Fibroblast of gingiva (primary cell): ENCODE results near the gene SPEM3.

ENCODE experiments used
- DNase-seq: peaks from one replicate; pipeline ENCODE4 v3.0.0-alpha.2; 2011; ENCODE audit warnings: low read depth

SPEM3 gene

DNA sequence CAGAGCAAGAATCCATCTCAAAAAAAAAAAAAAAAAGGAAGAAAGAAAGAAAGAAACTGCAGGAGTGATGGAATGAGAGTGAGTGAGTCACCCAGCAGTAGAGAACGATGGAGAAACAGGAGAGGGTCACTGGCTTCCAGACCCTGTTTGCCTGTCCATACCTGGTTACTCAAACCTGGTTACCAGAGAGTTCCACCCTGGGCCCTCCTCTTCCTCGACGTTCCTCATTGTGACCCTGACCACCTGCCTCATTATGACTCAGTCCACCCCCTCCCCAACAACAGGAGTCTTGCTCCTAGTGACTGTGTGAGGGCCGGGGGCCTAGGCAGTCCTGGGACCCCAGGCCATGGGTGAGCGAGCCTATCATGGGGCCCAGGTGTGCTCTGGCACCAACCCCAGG, at the start of gene SPEM3:
SPEM3 (plus strand) TSS at position 301 of the 400 bp plus-strand sequence; CDS start at position 347, 46 bp downstream.
- no peak for DNase-seq

GRCh38 chr17:7379134-7379533, 49.5 kb upstream of the SPEM3 start:
- DNase-seq = no peak

DNA sequence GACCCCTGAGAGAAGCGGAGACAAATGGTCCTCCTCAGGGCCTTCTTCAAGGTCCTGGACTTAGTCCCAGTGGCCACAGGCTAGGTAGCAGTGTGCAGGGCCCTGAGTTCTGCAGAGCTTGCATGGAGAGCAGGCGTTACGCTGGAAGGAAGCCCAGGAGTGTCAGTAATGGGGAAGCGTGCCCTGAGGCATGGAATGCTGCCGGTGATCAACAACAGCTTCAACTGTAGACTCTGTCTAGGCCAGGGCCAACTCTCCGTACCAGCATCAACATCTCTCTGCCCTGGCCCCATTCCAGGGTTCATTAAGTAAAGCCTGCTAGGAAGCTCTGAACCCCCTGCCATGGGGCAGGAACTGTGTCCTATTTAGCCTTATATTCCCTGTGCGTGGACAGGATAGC, 48.3 kb upstream of the SPEM3 start:
- DNase-seq = peak; percentile 79

- no peak for DNase-seq
Observed at GRCh38 chr17:7380855-7381683, 47.6 kb upstream of the SPEM3 start, which contains the start of gene TNK1. Gene TNK1 (plus strand): TSS chr17:7381089. CDS start chr17:7382927, 1,838 bp downstream.

- DNase-seq = no peak
Observed at GRCh38 chr17:7382901-7383300, 45.8 kb upstream of the SPEM3 start.

DNA sequence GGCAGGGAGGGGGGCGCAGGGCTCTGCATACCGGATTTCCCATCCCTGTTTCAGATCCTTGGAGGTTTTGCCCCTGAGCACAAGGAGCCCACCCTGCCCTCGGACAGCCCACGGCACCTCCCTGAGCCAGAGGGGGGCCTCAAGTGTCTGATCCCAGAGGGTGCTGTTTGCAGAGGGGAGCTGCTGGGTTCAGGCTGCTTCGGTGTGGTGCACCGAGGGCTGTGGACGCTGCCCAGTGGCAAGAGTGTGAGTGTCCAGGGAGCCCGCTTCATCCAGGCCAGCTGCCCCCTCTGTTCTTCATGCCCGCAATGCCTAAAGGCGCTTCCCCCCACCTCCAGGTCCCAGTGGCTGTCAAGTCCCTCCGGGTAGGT, 45.3 kb upstream of the SPEM3 start:
- DNase-seq = no peak

GRCh38 chr17:7383742-7384488, 44.7 kb upstream of the SPEM3 start:
- no peak for DNase-seq

GRCh38 chr17:7384489-7385081, 44.1 kb upstream of the SPEM3 start:
- DNase-seq = no peak

- DNase-seq = no peak
Observed at GRCh38 chr17:7388856-7389255, 39.8 kb upstream of the SPEM3 start.

DNA sequence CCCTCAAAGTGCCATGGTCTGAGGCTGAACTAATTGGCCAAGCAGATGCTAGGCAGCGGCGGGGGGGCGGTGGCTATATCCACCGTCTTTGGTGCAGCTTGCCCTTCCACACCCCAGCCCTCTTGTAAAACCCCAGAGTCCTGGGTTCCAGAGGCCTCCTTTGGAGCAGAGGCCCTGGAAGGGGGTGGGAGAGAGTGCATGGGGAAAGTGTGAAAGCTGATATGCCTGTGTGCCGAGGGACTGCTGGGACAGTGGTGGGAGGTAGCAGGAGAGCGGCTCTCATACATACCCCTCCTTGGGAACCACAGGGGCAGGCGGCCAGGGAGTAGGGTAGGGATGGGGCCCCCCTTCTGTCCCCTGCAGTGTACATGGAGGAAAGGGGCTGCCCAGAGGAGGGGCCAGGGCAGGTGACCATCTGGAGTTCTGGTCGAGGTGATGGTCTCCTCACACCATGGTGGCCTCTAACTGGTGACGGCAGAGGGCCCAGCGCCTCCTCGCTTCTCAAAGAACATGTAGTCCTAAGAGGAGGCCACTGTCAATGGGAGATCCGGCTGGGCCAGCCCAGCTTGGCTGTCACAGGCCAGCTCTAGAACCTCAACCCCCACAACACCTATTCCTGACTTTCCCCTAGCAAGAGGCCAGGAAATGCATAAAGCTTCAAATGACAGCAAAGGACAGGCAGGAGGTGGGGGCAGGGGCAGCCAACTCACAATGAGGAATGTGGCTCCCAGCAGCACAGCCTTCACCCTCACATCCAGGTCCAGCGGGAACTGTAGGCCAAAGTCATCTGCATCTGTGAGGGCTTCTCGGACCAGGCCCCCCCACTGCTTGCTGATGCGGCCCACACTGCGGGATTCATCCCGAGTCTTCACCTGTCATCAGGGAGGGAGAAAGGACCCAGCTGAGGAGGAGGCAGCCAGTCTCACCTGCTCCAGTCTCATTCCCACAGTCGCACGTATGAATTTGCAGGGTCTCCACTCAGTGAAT, 38.4 kb upstream of the SPEM3 start:
- DNase-seq = no peak

GRCh38 chr17:7391307-7391706, 37.4 kb upstream of the SPEM3 start:
- no peak for DNase-seq

- DNase-seq = no peak
Observed at GRCh38 chr17:7392696-7393612, 35.7 kb upstream of the SPEM3 start.

GRCh38 chr17:7393613-7394451, 34.8 kb upstream of the SPEM3 start:
- DNase-seq = no peak

GRCh38 chr17:7394452-7395191, 34.0 kb upstream of the SPEM3 start, which contains the start of gene PLSCR3:
Gene PLSCR3 (minus strand): TSS chr17:7394525. CDS start chr17:7394110, 415 bp downstream.
- peak; percentile 83 for DNase-seq

DNA sequence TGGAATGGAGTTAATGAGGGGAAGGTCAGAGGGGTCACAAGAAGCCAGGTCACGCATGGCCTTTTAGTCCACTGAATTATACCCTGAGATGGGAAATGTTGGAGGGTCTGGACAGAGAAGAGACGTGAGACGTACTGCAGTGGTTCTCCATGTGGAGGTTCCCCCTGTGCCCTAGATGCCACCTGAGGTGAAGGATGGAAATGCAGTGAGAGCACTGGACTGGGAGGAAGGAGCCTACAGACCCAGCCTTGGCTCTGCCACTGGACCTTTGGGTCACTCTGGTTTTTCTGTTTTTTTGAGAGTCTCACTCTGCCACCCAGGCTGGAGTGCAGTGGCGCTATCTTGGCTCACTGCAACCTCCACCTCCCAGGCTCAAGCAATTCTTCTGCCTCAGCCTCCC, 32.5 kb upstream of the SPEM3 start:
- DNase-seq = no peak

- no peak for DNase-seq
Observed at GRCh38 chr17:7398612-7399011, 30.0 kb upstream of the SPEM3 start.

DNA sequence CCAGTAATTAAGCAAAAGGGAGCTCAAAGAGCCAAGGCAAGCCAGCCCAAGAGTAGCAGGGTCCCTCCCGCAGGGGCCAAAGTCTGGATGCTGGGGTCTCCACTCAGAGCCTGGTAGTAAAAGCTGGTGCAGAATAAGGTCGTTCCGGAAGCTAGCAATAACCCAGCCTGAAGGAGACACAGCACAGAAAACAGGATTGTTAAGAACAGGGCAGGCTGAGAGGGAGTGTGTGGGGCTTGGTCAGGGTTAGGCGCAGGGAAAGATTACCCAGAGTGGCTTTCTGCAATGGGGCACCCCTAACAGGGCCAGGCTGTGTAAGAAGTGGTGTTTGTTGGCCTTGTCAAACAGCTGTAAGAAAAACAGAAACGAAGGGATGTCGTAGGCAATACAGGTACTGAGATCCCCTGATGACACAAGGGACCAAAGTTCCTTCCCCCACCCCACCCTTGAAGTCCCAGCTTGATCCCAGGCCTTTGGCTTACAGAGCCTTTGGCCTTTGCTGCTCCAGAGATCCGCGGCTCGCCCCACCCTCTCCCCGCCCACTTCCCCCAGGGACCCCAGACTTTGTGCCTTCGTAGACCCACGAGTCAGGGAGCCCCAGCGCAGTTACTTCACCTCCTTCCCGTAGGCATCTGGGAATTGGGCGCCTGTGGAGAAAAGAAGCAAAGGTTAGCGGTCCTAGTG, 25.5 kb upstream of the SPEM3 start:
- DNase-seq = no peak

DNA sequence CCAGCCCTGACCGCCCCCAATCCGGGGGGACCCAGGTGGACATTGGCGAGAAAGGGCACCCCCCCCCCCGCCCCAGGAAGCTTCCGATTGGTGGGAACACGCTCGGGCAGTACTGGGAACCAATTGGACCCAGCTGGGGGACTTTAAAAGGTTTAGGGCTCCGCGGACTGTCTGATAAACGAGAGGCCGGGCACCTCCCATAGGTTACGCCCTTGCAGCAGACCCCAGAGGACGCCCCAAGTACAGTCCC, 25.0 kb upstream of the SPEM3 start:
- no peak for DNase-seq
